ENCODE data around the gene GPR107. TPM values are rescaled to one million over a fixed set of nuclear protein-coding genes. Genes with fewer than 3 reads are reported as not detected.

The GPR107 gene
- total and polyA plus RNA-seq, 2 experiments from 2014 or later, result 6.2 to 30.7 TPM

GRCh38 chr9:130112538-130113151, 58.9 kb downstream of the GPR107 start:
- Histone ChIP-seq H3K4me1 (ENCODE audit: insufficient read depth) (no peaks in the 10 kb centered on the region), H3K27me3 (ENCODE audit: insufficient read depth) (no peaks in the 10 kb centered on the region), H3K4me3 (no peak overlapping the region), H3K27ac (ENCODE audit: low read depth) (no peak overlapping the region), H3K9me2 (ENCODE audit: insufficient read depth) (no peaks in the 10 kb centered on the region), H3F3A (replicated peaks; ENCODE audit: low read depth) (peaks cover under 1% of the 10 kb centered on the region; the same call in 1 of the 2 replicates), H4K20me1 (replicated peaks; ENCODE audit: insufficient read depth) (peaks cover 3% of the 10 kb centered on the region; the same call in 1 of the 2 replicates), H3K4me2 (no peak overlapping the region), H3K36me3 (ENCODE audit: insufficient read depth) (peaks cover 10% of the 10 kb centered on the region; the same call in 1 of the 2 replicates), H3K79me2 (replicated peaks; ENCODE audit: insufficient read depth) (no peaks in the 10 kb centered on the region), H2AFZ (no peak overlapping the region)
- H3K36me3 Mint-ChIP-seq (ENCODE audit: low read depth), result peaks cover 5% of the 10 kb centered on the region
- H3K4me1 Mint-ChIP-seq, result peaks cover 10% of the 10 kb centered on the region
- ATAC-seq (no peak), DNase-seq (ENCODE audit: low spot score) (no peak)
- H3K4me3 Mint-ChIP-seq, result no peak overlapping the region
- peaks cover 4% of the 10 kb centered on the region for H3K27me3 Mint-ChIP-seq (ENCODE audit: insufficient read depth, low read depth, poor library complexity)
- no peak for TF ChIP-seq CREB1 (CRISPR knock-in tag; IDR thresholded peaks at IDR 0.05; ENCODE audit: low read depth)
- no peak for TF ChIP-seq REST (IDR thresholded peaks at IDR 0.05; ENCODE audit: unreplicated experiment)
- TF ChIP-seq JUNB (IDR thresholded peaks at IDR 0.05; ENCODE audit: unreplicated experiment), result no peak
- no peak for TF ChIP-seq STAT1 (IDR thresholded peaks at IDR 0.05; ENCODE audit: unreplicated experiment)
- no peak for TF ChIP-seq ZNF331 (CRISPR knock-in tag; IDR thresholded peaks at IDR 0.05; ENCODE audit: low read depth)
- TF ChIP-seq POLR2AphosphoS5 (IDR thresholded peaks at IDR 0.05; ENCODE audit: low read depth), result no peak
- TF ChIP-seq ZNF462 (CRISPR knock-in tag; IDR thresholded peaks at IDR 0.05), result no peak
- no peak for TF ChIP-seq EZH2phosphoT487 (IDR thresholded peaks at IDR 0.05; ENCODE audit: unreplicated experiment)
- H3K9me3 Mint-ChIP-seq, result no peaks in the 10 kb centered on the region
- H3K27ac Mint-ChIP-seq, result no peak overlapping the region

Data from GM23338 (cell line).